ENCODE measurements around the gene OXER1.
A peak's percentile ranks its signal among the peaks of the same experiment; 100 is the strongest.

DNA sequence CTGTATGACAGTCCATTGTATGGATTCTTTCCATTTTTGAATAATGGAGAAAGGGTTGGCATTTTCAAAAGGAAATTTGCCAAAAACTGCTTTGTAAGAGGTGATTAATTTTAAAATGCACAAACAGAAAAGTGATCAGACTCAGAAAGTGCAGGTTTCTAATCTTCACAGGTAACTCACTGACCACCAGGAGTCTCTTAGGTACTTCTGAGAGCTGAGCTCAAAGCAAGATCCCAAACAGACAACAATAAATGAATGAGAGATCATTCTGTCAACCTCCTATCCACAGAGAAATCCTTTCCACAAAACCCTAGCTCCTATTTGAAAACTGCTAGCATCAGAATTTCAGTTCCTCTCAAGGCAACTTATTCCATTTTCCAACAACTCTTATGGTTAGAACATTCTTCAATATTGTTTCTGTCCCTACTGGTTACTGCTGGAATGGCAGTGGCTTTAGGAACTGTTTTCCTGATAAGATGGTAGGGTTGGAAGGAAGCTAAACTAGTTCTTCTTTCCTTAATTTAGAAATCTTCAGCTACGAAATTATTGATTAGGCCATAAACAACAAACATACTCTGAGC is 49.1 kb upstream of the OXER1 start:
- TF ChIP-seq CTCF (IDR thresholded peaks at IDR 0.05) (peak; percentile 14 to 62 (median 54)), POLR2A (IDR thresholded peaks at IDR 0.05) (no peak)
